GM12865 (cell line): ENCODE measurements around the gene MGAT5.

Experiments
- DNase-seq: peaks from one replicate; pipeline ENCODE4 v3.0.0; 2010; ENCODE audit warnings: low read depth
- H3K4me3 ChIP-seq: 2 replicates; pipeline ENCODE4 v1.5.1; 2011; ENCODE audit warnings: mild to moderate bottlenecking, low read depth, low read length, control low read depth
- CTCF ChIP-seq: IDR thresholded peaks from 2 replicates; pipeline ENCODE4 v1.5.1; 2011; ENCODE audit warnings: low read length, control low read depth, low read depth, inconsistent platforms; ENCODE audit not compliant: insufficient read depth; ENCODE audit errors: missing control alignments

The MGAT5 gene

GRCh38 chr2:134438371-134438770 is 184.5 kb downstream of the MGAT5 start:
- TF ChIP-seq CTCF = no peak
- no peak for DNase-seq
- no peak overlapping the region for H3K4me3 ChIP-seq

DNA sequence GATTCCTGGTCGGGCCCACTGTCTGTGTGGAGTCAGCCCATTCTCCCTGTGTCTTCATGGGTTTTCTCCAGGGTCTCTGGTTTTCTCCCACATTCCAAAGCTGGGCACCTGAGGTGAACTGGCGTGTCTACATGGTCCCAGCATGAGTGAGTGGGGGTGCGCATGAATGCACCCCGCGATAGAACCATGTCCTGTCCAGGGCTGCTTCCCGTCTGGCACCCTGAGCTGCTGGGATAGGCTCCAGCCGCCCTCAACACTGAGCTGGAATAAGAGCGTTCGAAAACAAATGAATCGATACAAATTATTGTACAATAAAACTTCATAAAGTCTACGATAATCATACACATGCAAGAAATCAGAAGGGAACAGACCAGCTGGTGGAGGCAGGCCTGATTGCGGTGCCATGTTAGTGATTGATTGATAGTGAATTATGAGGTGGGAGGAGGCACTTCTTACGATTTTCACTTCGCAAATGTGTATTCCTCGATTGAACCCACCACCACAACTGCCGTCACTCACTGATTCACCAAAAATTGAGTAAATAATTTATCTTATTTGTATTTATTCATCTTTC is 186.6 kb downstream of the MGAT5 start:
- H3K4me3 ChIP-seq = no peak overlapping the region
- DNase-seq = no peak
- no peak for TF ChIP-seq CTCF

DNA sequence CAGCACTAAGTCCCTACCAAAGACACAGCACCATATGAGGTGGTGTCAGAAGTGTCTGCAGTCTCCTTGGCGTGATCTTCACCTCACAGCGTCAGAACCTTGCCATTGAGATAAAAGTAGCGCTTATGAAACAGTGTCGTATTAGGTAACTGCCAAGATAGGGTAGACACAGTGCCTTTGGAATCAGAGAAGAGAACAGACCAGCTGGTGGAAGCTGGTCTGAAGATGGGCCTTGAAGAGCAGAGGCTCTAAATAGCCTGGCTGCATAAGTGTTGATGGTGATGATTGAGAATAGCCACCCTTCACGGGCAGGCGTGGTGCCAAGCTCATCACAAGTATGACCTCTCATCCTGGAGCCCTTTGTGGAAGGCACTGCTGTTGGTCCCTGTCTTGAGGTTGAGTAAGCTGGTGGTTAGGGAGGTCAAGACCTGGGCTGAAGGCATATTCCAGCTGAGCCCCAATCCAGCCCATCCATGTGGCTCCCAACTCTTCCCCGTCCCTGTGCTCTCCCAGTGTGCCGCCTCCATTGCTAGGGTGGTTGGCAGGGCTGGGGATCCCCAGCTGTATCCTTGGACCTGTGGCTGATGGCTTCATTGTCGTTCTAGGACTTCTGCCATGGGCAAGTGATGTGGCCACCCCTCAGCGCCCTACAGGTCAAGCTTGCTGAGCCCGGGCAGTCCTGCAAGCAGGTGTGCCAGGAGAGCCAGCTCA is 187.4 kb downstream of the MGAT5 start:
- no peak overlapping the region for H3K4me3 ChIP-seq
- no peak for DNase-seq
- no peak for TF ChIP-seq CTCF

DNA sequence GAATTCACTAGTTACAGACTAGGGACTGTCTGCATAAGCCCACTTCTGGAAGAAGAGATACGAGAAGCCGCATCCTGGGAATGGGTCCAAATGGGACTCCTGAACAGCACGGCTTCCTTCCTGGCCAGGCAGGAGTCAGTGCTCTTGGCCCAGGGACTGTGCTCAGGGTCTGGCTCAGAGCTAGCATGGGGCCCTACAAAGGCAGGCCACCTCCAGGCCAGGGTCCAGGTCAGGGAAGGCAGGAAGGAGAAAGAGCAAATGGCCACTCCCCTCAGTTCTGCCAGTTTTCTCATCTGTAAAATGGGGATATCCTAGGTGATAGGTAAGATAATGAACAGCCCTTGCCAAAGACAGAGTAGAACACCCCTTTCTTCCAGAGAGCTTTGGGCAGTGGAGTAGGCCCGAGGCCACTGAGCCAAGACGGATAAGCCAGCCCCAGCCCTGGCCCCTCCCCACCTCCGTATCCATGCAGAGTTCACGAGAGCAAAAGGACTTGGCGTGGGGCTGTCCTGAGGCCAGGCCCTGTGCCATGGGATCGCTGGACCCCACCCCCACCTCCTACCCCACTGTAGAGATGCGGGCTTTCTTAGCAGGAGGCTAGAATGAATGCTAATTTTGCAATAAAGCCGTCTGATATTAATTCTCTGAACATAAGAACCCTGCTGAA is 190.1 kb downstream of the MGAT5 start:
- no peak for DNase-seq
- H3K4me3 ChIP-seq = no peak overlapping the region
- no peak for TF ChIP-seq CTCF

GRCh38 chr2:134445116-134445515 is 191.2 kb downstream of the MGAT5 start:
- TF ChIP-seq CTCF = no peak
- DNase-seq = no peak
- no peak overlapping the region for H3K4me3 ChIP-seq

DNA sequence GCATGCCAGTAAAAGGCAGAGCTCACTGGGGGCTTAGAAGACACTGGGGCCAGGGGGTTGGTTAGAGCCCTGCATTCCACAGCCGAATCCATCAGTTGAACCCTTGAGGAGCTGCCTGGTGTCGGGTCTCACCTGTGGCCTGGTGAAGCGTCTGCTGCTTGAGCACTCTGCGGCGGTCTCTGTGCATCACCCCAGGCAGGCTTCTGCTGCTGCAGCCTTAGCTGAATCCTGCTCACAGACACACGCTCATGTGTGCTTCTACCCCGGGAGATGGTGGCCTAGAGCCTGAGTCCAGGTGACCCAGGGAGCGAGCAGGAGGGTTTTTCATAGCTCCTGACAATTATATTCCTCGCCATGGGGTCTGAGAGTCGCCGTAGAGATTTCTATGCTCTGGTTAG is 192.1 kb downstream of the MGAT5 start:
- no peak for TF ChIP-seq CTCF
- DNase-seq = no peak
- H3K4me3 ChIP-seq = no peak overlapping the region
